ENCODE measurements around the gene SFXN5.

SFXN5 gene

DNA sequence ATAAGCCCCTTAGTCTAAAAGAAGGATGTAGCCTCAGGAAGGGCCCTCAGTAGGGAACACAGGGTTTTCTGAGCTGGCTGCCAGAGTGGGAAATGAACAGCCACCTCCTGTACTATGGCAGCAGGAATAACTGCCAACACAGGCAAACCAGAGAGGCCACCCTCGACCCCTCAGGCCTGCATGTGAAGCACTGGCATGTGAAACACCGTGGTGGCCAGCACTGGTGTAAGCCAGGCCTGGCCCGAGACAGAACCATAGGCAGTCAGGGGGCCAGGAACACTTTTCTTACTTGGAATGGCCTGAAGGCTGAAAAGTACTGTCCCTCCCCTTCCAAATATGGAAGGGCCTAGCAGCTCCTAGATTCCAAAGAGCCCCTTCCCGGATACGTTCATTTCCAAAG, 28.2 kb downstream of the SFXN5 start:
- no peak for DNase-seq

DNA sequence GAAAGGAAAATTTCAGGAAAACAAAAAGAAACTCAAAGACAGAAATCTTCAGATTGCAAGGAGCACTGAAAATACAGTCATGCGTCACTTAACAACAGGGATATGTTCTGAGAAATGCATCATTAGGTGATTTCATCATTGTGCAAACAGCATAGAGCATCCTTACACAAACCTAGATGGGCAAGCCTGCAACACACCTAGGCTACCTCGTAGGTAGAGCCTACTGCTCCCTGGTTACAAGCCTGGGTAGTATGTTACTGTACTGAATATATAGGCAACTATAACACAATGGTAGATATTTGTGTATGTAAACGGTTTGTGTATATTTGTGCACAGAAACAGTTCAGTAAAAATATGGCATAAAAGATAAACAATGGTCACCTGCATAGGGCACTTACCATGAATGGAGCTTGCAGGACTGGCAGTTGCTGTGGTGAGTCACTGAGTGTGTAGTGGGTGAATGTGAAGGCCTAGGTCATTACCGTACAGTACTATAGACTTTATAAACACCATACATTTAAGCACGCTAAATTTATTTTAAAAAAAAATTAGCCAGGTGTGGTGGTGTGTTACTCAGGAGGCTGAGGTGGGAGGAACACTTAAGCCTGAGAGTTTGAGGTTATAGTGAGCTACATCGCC, 33.4 kb downstream of the SFXN5 start:
- no peak for DNase-seq

DNA sequence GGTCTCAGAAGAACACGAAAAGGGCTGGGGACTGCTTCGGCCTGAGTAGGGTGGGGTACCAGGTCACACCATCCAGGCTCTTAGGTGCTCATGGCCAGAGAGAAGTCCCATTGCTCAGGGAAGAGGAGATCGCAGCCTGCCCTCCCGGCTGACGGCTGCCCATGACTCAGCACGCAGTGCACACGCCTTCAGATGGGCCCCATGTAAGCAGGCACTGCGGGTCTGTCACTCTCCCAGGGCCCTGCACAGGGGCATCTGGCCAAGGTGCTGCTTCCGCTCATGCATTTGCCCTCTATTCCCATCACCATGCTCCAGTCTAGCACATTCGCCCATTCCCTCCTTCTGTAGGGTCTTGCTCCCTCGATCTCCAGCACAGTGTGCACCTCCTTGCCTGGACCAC, 34.7 kb downstream of the SFXN5 start:
- DNase-seq: no peak

DNA sequence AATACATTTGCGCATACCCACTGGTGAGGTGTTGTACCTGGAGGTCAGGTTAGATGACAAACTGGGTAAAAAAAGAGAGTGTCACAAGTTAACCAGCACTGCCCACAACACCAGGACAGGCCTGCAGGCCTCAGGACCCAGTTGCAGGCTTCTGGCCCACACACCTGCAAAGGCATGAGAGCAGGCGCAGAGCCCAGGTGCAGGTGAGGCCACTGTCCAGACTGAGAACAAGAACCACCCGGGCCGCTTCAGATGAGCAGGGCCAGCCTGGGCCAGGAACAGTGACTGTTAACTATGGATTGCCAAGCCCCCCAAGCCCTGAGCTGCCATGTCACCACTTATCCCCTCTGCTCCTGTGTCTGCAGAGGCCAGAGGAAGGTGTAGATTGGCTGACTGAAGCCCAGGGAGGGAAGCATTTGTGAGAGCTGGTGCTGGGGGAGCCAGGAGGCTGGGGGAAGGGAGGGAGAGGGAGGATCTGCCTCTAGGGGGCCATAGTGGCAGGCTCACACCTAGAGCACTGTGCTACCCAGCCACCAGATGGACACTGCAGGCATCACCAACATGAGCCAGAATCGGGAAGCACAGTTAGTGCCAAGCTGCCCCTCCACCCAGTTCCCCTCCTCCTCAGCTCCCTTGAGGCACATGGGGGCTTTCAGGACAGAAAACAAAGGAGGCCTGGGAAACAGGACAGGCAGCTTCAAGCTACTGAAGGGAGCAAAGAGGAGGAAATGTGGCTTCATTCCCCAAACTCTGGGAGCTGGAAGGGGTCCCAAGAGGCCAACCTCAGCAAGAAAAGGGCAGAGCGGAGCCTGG, 35.4 kb downstream of the SFXN5 start:
- DNase-seq: no peak

DNA sequence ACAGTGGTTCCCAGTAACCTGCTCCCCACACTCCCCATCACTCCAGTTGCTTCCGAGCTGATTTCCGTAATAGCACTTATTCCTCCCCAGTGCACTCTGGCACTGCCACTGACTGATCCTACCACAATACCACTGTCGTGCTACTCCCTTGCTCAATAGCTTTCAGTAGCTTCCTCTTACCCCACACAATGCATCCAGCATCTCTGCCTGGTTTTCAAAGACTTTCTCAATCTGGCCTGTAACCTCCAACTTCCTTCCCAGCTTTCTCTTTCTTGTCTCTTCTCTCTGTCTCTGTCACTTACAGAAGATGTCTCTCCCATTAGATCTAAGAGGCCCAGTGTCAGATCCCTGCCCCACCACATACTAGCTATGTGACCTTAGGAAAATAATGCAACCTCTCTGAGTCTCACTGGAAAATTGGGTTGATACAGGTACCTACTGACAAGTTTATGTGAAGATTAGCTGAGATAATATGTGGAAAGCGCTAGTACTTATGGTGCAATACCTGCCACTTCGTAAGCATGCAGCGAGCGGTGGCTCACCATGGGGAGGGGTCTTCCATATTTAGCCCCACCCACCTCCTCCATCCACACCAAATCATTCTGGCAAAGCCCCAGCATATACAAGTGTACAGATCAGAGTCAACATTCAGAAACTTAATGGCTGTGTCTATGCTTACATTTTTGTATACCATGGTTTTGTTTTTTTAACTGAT, 36.7 kb downstream of the SFXN5 start:
- DNase-seq: no peak

DNA sequence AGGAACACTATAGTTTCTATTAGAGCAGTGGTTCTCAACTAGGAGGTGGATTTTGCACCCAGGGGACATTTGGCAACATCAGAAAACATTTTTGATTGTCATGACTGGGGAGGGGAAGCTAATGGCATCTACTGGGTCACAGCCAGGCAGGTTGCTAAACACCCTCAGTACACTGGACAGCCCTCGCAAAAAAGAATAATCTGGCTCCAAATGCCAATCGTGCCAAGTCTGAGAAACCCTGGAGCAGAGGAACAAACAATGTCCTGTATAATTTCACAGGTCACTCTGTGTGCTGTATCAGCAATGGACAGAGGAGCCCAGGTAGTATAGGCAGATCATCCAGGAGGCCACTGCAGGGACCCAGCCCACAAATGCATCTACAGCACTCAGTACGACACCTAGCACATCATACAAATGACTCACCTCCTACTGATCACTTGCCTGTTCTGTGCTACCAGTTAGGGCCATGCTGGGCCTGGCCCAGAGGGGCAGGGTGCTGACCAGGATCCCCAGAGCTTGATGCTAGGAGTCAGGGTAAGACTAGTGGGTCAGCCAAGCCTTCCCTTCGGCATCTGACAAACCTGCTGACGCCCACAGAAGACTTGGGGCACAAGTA, 37.6 kb downstream of the SFXN5 start:
- no peak for DNase-seq

DNA sequence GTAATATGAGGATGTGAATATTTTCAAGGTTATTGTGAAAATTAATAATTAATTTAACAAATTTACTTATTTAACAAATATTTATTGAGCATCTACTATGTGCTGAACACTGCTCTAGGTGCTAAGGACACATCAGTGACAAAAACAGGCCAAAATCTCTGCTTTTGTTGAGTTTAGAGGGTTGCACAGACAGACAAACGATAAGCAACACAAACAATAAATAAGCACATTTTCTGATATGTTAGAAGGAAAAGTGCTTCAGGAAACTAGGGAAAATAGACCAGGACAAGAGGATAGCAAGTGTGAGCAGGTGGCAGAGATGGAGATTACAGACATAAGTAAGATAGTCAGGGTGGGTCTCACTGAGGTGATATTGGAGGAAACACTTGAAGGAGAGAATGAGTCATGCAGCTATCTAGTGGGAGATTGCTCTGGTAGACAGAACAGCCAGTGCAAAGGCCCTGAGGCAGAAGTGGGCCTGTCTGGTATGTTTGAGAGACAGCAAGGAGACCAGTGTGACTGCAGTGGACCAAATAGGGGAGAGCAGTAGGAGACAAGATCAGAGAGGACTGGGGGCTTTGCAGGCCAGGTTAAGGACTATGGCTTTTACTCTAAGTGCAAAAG, 38.3 kb downstream of the SFXN5 start:
- no peak for DNase-seq

DNA sequence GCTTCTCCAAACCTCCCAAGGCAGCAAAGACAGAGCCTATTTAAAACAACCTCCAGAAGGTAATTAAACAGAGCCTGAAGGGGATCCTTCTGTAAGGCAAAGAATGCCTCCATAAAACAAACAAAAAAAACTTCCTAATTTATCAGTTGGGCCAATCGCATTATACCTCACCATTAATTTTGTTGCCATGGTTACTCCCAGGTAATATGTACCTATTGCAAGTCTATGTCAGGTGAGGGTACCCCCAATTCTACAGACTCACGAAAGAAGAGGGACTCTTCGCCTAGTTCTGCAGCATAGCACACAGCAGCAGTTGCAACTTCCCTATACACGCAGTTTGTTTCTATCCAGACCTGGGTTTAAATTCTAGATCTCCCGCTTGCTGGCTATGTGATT, 38.8 kb downstream of the SFXN5 start:
- DNase-seq: no peak

DNA sequence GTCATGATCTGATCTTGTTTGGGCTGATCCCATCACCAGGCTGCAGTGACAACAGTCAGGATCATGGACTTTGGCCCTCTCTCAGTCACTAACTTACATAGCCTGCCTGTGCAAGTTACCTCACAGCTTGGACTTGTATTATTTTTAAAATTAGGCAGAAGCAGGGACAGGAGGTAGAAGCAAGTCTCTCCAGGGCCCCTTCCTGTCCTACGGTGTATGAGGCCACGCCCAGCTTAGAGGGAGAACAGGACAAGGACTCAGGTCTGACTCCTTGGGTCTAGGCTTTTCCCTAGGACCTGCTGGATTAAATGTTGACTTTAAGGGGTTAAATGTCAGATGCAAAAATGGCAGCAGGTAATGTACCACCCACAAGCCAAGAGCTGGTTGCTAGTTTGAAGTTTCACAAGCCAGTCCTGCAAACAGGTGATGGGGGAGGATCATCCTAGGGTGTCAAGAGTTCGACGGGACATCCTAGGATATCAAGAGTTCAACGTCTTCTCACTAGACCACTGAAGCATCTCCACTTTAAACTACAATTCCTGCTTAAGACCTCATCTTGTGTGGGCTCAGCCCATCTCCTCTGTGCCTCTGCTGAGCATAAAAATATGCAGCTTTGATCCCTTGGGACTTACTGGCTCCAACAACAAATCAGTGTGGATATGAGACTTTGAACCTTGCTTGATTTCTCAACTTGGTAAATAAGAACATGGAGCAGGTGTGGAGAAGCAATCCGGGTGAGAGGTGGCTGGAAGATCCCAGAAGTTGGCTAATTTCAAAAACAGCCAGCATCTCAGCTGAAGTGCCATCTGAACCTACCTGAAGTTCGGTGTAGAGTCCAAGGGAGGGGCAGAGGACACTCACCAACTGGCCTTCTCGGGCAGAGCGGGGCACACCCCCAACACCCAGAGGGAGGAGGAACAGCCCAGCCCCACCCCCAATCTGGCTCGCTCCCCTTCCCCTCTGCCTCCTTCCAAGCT, 39.5 kb downstream of the SFXN5 start:
- no peak for DNase-seq

DNA sequence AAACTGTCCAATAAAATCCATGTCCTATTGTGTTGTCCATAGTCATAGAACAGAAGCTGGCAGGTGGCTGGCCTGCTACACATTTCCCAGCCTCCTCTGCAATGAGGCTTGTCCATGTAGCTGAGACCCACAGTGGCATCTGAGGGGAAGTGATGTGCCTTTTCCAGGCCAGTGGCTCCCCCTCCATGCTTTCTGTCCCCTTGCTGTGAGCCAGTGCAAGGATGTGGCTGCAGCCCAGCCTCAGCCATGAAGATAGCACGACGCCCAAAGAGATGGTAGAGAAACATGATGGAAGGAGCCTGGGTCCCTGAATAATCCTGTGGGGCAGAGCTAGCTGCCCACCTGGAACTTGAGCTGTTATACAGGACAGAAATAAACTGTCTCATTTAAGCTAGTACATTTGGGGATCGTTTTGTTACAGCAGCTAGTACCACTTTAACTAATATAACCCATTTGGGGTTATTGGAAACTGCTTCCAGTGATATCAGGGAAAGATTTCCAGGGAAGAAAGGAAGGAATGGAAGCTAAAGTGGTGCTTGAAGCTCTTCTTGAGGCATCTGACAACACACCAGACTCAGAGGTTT, 40.3 kb downstream of the SFXN5 start:
- DNase-seq: no peak

DNA sequence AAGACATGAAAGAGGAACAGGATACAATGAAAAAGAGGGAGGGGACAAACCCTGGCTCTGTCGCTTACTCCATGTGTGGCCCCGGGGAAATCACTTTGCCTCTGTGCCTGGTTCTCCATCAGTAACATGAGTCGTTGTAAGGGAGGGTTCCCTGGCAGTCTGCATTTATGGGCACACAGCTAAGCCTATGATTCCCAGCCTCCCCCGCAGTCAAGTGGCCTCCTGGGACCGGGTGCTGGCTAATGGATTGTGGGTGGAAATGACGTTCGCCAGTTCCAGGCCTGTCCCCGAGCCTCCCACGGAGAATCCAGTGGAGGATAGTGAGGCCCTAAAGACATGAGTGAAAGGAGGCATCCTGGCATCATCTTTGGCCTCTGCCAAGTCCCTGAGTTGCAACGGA, 42.7 kb downstream of the SFXN5 start:
- DNase-seq: no peak

DNA sequence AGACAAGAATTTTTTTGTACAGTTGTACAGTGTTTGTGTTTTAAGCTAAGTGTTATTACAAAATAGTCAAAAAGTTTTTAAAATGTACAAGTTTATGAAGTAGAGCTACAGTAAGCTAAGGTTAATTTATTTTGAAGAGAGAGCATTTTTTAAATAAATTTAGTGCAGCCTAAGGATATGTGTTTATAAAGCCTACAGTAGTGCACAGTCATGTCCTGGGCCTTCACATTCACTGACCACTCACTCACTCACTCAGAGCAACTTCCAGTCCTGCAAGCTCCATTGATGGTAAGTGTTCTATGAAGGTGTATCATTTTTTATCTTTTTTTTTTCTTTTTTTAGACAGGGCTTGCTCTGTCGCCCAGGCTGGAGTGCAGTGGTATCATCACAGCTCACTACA, 44.2 kb downstream of the SFXN5 start:
- no peak for DNase-seq

DNA sequence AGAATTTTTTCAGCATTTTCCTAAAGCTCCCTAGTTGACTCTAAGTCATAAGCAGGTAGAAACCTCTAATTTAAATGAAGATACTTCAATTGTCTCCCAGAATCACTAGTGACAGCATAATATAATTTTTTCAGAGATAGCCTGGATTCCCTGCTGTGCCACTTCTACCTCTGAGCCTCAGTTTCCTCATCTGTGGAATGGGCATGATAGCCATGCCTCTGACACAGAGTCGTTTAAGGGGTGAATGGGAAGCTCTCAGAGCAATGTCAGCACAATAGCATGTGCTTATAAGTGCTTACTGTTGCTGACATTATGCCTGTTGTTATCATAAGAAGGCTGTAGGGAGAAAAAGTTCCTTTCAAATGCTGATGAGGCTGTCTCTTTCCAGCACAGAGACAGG, 48.0 kb downstream of the SFXN5 start:
- no peak for DNase-seq

DNA sequence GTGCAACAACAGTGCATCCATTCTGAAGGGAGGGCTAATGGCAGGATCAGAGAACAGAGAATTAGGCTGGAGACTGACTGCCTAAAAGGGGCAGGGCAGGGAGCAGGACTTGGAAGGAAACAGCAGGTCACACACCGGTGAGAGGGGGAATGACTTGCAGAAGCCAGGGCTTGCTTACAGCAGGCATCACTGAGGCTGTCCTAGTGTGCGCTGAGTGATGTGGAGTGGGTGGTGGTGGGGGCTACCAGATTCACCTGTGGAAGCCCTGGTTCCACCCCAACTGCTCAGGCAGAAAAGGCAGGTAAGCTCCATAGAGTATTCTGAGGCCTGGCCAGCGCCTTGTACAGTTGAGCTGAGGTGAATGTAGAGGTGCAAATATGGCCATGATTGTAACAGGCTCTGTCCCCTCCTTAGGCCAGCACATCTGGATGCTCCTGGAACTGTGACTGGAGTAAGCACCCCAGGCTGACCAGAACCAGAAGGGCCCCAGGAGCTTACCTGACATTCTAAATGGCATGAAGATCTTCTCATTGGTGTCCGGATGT, 49.4 kb downstream of the SFXN5 start:
- DNase-seq: no peak

DNA sequence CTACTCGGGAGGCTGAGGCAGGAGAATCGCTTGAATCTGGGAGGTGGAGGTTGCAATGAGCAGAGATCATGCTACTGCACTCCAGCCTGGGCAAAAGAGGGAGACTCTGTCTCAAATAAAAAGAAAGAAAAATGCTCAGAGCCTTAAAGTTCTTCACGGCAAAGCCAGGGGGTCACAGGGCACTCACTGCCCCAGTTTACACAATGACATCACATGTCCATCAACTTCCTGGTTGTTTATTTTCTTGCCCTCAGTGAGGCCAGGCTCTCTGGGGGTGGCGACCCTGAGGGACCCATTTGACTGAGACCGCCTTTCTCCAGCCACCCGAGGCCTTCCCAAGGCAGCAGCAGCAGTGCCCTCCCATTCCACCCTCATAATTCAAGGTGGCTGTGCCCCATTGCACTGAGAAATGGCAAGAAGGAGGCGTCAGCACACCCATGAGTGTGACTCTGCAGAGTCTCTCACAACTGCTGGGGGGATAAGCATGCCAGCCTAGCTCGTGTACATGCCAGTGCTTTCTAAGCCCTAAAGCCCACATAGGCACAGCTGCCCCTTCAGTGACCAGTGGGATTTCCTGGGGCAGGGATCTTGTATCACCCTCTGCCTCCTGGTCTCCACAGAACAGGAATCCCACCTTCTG, 50.0 kb downstream of the SFXN5 start:
- no peak for DNase-seq

DNA sequence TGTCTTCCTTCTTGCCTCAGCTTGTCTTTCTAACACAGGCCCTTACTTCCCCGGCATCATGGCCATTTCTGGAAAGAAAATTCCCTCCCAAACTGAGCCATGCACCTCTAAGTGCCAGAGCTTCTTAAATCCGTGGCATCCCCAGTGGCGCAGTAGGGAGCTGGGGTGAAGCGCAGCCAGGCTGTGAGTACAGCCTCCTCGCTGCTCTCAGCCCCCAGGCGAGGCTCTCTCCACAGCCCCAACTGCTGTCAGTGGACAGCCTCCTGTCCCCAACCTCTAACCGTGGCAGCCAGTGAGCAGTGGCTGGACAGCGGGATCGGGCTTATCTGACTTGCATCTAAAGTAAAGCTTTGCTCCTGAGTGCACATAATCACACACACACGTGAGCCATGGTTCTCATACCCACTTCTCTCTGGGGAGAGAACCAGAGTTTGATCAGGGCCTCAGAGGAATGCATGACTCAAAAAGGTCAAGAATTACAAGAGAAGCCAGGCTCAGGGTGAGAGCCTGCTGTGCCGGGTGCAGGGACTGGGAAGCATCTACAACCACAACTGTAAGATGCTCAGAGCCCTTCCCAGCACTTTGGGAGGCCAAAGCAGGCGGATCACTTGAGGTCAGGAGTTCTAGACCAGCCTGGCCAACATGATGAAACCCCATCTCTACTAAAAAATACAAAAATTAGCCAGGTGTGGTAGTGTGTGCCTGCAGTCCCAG, 50.7 kb downstream of the SFXN5 start:
- no peak for DNase-seq

DNA sequence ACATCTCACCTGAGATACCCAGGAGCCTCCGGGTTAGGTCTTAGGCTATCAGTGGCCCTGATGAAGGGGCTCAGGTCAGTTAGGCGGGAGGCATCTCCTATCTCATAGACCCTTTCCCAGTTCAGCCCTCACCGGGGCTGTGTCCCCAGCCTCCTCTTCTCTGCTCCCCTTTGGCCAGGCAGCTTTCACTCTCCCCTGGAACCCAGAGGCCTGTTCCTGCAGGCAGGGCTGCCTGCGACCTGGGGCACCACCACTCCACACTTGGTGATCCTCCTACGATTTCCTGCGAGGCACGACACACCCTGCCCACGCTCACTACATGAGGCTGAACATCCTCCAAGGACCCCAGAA, 51.2 kb downstream of the SFXN5 start:
- no peak for DNase-seq

DNA sequence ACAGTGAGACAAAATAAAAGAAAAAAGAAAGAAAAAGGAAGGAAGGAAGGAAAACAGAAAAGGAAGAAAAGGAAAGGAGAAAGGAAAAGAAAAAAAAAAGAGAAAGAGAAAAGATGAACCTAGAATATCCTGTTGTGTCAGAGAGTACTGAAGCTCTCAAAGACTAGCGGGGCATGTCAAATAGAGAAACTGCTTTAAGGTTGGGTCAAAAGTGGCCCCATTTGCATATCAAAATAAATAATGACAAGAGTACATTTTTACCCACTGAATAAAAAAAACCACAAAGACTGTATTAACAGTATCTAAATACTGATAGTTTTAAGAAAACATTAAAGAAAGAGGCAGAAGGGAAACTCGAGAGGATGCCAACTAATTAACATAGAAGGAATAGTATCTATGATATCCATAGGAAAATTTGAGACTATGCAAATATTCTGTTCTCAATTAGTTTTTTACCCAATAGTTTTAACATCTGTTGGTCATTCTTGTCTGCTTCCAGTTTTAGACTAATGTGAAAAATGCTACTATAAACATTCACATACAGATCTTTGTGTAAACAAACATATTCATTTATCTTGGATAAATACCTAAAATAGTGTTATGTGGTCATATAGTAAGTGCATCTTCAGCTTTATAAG, 53.2 kb downstream of the SFXN5 start:
- DNase-seq: no peak

DNA sequence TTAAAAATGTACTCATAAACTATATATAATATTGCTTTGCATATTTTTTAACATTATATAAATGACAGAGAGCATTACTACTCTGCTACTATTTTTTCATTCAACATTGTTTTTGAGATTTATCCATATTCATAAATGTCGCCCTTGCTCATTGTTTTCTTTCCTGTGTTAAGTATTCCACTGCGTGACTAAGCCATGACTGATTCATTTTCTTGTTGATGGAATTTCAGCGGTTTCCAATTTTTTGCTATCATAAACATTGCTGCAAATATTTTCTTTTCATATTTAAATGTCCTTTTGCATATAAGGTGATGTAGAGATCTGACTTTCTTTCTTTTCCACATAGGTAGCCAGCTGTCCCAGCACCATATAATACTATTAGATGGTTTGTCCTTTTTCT, 57.6 kb downstream of the SFXN5 start:
- no peak for DNase-seq

Measured in activated T-cell treated with anti-CD3 and anti-CD28 coated beads for 4 hours (primary cell).